HG03575 (cell line): ENCODE results near the gene SLC4A8.
"Not testable (repeated sequence)": the region's sequence is repeated elsewhere in the genome, so short reads cannot be mapped to it uniquely, and the experiment has no call there.

ENCODE experiments used
- ATAC-seq: cut with Tn5 transposase; IDR thresholded peaks from one replicate; pipeline ENCODE4 v1.9.1; 2021; ENCODE audit not compliant: unreplicated experiment, insufficient number of reproducible peaks, low FRiP score; ENCODE audit errors: extremely low read depth

The SLC4A8 gene

GRCh38 chr12:51512438-51512837 lies 87.8 kb downstream of the SLC4A8 start:
- ATAC-seq: no peak

DNA sequence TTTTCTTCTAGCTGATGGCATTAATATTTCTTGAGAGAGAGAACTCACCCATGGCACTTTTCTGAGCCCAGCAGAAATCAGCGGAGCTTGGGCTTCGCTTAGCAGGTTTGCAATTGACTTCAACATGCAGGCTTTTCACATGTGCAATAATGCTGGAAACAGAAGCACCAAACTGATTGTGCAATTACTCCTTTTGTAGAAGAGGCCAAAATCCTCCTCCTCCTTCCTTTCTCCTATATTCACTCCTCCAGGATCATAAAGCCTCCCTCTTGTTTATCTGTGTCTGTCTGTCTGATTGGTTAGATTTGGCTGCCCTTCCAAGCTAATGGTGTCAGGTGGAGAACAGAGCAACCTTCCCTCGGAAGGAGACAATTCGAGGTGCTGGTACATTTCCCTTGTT lies 90.4 kb downstream of the SLC4A8 start:
- not testable (repeated sequence) for ATAC-seq

GRCh38 chr12:51517316-51517715 lies 92.7 kb downstream of the SLC4A8 start:
- no peak for ATAC-seq

- ATAC-seq: no peak
These were observed 93.2 kb downstream of the SLC4A8 start for GRCh38 chr12:51517800-51518199.

GRCh38 chr12:51519755-51520154 lies 95.1 kb downstream of the SLC4A8 start:
- no peak for ATAC-seq

DNA sequence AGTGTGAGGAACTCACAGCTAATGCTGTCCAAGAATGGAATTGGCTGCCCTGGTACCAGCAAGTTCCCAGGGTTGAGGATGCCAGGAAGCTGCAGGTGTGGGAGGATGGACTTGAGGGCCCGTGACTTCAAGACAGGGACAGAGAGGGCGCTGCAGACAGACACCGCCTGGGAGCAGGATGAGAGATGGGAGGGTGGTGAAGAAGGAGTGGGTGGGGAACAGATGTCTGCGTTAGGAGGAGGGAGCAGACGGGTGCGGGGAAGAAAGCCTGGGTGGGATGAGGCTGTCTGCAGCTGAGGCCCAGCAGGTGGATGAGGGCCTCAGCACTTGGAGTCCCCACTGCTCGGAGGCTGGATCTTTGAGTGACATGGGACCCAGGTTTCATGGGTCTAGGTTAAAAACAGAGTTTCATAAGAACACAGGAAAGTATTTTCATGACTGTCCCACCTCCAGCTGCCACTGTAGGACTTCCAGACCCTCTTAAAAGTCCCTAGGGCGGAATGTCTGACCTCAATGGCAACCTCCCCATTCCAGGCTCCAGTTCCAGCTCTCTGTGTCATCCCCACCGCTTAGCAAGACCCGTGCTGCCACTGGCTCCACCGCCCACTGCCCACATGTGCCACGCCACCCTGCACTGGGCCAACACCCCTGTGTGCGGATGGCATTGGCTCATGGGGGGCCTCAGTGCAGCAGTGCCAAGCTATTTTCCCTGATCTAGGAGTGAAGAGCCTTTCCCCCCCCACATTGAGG lies 96.1 kb downstream of the SLC4A8 start:
- ATAC-seq: no peak

DNA sequence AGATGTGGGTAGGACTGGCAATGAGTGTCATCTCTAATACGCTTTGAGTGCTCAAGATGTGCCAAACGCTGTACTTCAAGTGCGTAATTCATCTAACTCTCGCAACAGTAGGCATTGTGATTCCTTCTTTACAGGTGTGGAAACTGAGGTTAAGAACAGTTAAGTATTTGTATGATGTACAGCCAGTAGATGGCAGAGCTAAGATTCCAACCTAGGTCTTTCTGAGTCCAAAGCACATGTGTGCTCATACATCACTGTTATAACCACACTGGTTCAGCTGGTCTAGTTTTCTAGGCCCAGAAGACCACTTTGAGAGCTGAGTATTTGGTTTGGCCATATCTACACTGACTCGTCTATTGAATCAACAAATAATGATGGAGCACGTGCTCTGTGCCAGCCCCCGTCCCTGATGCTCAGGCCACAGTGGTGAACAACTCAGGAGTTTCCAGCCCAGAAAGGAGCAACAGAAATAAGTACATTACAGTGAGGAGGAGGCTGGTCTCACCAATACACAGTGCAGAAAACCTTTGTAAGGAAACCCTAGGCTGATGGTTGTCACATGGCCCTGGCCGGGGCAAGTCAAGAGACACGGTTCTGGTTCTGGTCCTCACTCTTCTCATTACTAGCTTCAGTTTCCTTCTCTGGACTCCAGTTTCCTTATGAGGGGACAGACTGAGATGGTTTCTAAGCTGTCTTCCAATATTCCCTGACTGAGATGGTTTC lies 97.1 kb downstream of the SLC4A8 start:
- no peak for ATAC-seq

GRCh38 chr12:51522696-51523095 lies 98.1 kb downstream of the SLC4A8 start:
- no peak for ATAC-seq

DNA sequence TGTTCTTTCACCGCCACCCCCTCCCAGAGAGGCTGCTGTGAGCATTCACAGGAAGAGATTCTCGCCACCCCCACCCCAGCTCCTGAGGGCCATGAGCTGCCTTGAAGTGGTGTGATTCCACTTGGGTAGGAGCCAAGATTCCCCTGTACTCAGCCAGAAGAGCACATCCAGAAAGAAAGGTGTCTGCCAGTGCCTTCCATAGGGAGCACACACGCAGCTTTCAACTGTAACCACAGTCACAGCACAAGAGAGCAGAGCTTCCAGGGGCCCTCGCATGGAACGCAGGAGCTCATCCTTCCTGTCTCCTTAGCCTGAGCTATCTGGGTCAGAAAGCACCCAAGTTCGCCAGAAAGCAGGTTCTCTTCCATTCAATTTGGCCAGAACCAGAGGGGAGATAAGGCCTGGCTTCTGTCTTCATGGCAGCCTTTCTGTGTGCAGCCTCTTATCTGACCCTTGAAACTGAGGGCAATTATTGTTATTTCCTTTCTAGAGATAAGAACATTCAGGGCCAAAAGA lies 99.8 kb downstream of the SLC4A8 start:
- ATAC-seq: no peak

GRCh38 chr12:51525518-51525917 lies 100.9 kb downstream of the SLC4A8 start:
- ATAC-seq: no peak

DNA sequence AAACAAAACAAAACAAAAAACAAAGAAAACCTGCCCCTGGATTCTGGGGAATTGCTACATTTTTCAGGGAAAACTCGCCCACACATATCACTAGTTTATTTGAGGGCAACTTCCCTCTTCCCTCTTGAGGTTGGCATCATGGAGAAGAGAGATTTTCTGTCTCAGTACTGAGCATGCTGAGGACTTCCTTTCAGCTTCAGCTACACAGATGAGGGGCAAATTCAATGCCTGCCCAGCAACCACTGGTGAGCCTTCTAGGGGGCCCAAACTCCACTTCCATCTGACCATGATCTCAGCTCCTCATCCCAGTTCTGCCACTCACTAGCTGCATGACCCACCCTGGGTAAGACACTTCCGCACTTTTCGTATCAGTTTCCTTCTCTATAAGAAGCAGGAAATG lies 103.3 kb downstream of the SLC4A8 start:
- no peak for ATAC-seq

DNA sequence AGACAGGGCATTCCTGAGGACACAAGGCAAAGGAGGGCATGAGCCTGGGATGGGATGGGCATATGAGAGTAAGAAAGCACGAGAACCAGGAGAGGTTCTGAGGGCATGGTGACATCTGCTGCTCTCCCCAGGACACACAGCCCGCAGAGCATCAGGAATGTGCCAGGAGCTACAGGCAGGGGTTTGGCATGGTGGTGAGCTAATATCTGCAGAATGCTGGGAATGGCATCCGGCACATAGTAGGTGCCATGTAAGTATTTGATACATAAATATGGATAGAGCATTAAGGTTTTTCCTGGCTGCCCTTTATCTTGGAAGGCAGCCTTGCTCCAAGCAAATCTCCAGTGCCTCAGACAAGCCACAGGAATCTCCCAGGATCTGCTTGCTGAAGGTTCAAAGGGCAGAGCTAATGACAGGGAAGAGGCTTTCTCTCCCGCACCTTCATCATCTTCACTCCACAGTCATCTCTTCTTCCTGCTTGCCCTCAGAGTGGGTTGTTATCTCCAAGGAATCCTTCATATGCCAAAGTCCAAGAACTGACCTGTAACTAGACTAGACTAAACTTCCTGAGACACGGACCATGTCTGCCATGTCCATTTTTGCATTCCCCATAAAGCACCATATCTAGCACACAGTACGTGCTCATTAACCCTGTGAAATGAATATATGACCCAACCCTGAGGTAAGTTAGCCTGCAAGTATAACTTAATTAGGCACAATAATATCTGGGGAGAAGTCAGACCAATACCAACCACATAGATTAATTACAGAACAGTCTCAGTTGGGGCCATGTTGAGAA lies 104.4 kb downstream of the SLC4A8 start:
- ATAC-seq: no peak

- no peak for ATAC-seq
These were observed 105.0 kb downstream of the SLC4A8 start for GRCh38 chr12:51529651-51529970.

GRCh38 chr12:51530208-51530607 lies 105.6 kb downstream of the SLC4A8 start:
- no peak for ATAC-seq

DNA sequence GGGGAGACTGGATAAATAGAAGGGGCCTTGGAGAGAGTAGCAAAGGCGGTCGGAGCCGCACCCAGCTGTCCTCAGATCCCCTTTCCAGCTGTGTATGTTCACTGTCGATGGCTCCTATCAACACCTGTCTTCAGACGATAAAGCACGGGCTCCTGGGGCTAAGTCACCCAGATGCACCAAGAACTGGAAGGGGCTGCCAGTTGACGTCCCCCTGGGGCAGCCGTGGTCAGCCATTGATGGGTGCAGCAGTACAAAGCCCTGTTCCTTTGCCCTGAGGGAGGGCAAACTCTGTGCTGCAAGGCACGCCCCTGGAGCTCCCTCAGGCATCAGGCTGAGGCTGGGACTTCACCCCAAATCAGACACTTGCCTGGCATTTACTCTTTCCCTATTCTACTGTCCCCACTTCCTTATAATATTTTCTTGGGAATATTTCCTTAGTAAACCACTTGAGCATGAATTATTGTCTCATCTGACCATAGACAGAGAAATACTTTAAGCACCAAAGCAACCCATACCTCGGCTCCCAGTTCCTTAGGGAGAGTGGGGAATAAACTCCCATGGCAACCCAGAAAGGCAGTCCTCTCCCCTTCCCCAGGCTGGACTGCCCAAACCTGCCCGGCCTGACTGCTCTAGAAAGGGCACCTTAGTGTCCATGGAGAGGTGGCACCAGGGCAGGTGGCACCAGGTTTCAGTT lies 106.8 kb downstream of the SLC4A8 start:
- ATAC-seq: no peak

DNA sequence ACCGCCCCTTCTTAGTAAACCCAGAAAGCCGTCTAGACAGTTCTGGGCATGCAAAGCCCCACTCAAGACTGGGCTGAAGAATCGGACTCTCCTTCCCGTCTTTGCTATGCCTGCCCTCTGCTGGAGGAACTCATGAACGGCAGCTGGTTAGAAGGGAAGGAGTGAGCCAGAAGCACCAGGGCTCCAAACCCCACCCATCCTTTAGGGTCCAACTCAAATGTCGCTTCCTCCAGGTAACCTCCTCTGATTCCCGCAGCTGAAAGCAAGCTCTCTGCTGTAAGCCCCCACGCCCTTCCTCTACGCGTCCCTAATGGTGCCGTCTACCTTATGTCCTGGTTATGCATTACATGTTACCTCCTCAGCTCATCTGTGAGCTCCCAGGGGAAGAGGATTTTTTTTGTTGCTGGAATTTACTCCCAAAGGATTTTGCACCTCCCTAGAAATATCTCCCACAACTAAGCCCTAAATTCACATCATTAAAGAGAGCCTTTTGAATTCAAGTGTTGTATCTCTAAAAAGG lies 107.4 kb downstream of the SLC4A8 start:
- ATAC-seq: no peak

DNA sequence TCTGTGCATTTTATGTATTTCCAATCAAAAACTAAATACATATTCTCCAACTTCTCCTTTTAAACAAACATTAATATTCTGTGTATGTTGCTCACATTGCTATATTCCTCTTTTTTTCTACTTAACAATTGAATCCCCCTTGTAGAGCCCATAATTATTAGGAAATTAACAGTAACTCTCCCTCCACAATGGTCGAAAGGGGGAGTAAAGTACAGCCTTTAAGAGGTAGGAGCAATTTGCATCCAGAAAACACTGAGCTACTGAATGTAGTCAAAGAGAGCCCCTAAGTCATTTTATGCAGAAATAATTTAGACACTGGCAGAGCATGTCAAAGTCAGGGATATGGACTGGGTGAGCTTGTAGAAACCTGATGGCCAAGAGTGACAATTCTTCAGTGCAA lies 109.2 kb downstream of the SLC4A8 start:
- ATAC-seq: no peak

- ATAC-seq: no peak
These were observed 109.8 kb downstream of the SLC4A8 start for GRCh38 chr12:51534216-51535074.
